GM21723 (cell line): ENCODE results near the gene TADA3.
"Not testable (repeated sequence)": the region's sequence is repeated elsewhere in the genome, so short reads cannot be mapped to it uniquely, and the experiment has no call there.

Experiments
- ATAC-seq: cut with Tn5 transposase; IDR thresholded peaks from one replicate; pipeline ENCODE4 v1.9.1; 2021; ENCODE audit warnings: mild to moderate bottlenecking, moderate library complexity; ENCODE audit not compliant: unreplicated experiment

Gene TADA3

DNA sequence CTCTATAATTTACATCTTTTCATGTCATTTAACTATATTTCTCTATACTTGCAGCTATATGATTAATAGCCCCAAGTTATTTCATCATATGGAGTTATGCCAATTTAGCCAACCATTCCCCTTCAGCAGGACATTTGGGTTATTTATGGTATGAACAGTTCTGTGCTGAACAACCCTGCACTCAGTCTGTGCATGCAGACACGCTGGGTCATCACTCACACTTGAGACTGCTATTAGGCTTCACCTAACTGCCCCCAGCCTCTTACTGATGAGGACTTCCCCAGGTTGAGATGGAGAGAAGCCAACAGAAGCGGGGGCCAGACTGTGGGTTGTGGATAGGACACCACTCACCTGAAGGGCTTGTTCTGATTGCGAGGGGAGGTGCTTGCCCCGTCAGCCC, 7.3 kb downstream of the TADA3 start:
- ATAC-seq = no peak

GRCh38 chr3:9783954-9784353, 8.3 kb downstream of the TADA3 start:
- ATAC-seq = no peak

- ATAC-seq = no peak
Observed at GRCh38 chr3:9782770-9783169, 9.5 kb downstream of the TADA3 start.

- no peak for ATAC-seq
Observed at GRCh38 chr3:9781978-9782603, 10.2 kb downstream of the TADA3 start.

DNA sequence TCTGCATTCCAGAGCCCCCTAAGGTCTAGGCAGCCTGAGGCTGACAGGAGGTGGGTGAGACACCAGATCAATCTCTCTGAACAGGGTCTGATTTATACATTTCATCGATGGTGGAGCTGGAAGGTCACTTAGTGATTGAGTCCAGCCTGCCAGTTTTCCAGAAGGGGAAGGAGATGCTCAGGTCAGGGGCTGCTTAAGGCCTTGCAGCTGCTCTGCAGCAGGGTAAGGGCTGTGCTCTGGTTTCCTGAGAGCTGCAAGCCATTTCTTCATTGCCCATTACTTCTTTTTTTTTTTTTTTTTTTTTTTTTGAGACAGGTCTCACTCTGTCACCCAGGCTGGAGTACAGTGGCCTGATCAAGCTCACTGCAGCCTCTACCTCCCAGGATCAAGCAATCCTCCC, 10.7 kb downstream of the TADA3 start:
- no peak for ATAC-seq

- no peak for ATAC-seq
Observed at GRCh38 chr3:9780910-9781309, 11.4 kb downstream of the TADA3 start.

DNA sequence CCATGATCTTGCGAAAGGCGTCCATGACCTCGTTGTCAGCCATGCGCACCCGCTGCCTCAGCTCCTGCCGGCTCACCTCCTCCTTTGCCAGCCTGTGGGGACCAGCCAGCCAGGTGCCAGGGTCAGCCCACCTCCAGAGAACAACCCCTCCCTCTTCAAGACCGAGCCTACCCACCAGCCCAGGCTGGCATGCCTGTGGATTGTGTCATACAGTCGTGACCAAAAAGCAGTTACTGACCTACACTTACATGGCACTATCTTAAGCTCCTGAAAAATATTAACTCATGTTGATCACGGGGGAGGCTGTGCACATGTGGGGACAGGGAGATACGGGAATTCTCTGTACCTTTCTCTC, 11.8 kb downstream of the TADA3 start:
- no peak for ATAC-seq

GRCh38 chr3:9779721-9780457, 12.4 kb downstream of the TADA3 start:
- ATAC-seq = peak; percentile 60

- ATAC-seq = no peak
Observed at GRCh38 chr3:9779075-9779593, 13.1 kb downstream of the TADA3 start.

GRCh38 chr3:9778143-9779074, 13.9 kb downstream of the TADA3 start:
- ATAC-seq = no peak

- ATAC-seq = no peak
Observed at GRCh38 chr3:9777694-9778021, 14.6 kb downstream of the TADA3 start.

- no peak for ATAC-seq
Observed at GRCh38 chr3:9776896-9777693, 15.2 kb downstream of the TADA3 start.

DNA sequence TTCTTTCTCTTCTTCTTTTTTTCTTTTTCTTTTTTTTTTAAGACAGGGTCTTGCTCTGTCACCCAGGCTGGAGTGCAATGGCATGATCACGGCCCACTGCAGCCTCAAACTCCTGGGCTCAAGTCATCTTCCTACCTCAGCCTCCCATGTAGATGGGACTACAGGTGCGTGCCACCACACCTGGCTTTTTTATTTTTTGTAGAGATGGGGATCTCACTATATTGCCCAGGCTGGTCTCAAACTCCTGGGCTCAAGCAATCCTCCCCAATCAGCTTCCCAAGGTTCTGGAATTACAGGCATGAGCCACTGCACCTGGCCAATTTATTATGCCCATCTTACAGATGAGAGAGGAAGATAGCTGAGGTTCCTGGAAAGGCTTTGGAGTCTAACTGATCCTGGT, 21.3 kb downstream of the TADA3 start:
- not testable (repeated sequence) for ATAC-seq

GRCh38 chr3:9770276-9770812, 21.9 kb downstream of the TADA3 start:
- no peak for ATAC-seq

GRCh38 chr3:9769426-9770275, 22.6 kb downstream of the TADA3 start, which contains the start of gene CAMK1:
Gene CAMK1 (minus strand): TSS chr3:9769947. CDS start chr3:9767749, 2,198 bp downstream.
- ATAC-seq = peak; percentile 91

DNA sequence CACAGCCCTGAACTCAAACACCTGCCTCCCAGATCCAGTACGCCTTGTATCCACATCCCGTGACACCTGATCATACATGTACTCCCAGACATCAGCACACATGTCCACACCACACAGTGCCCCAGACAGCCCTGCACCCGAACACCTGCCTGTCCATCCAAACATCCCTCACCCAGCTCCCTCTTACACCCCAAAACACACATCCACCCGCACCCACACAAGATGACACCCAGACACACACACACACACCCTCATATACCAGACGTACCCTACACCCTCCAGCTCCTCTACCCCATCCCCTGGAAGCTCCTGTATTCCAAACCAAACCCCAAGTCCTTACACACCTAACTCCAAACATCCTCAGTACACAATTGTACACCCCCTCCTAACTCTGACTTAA, 23.3 kb downstream of the TADA3 start:
- no peak for ATAC-seq

GRCh38 chr3:9768141-9768775, 24.0 kb downstream of the TADA3 start:
- no peak for ATAC-seq

GRCh38 chr3:9767418-9767817, 24.9 kb downstream of the TADA3 start:
- ATAC-seq = no peak

- no peak for ATAC-seq
Observed at GRCh38 chr3:9765865-9766264, 26.4 kb downstream of the TADA3 start.
